ENCODE data around the gene MYH13.
A peak's percentile ranks its signal among the peaks of the same experiment; 100 is the strongest.

MYH13 gene

GRCh38 chr17:10368561-10368960, 4.2 kb downstream of the MYH13 start:
- no peaks in the 10 kb centered on the region for H3K27me3 ChIP-seq (ENCODE audit: insufficient read depth, low read depth, severe bottlenecking)
- no peak overlapping the region for H3K4me3 ChIP-seq (ENCODE audit: low read depth, low read length)
- no peaks in the 10 kb centered on the region for H3K36me3 ChIP-seq
- TF ChIP-seq CTCF (IDR thresholded peaks at IDR 0.05; ENCODE audit: low read depth, low read length): no peak
- H3K9me3 ChIP-seq (ENCODE audit: severe bottlenecking): no peaks in the 10 kb centered on the region
- no peak overlapping the region for H3K27ac ChIP-seq
- no peak for DNase-seq

- Histone ChIP-seq H3K27ac (no peak overlapping the region), H3K27me3 (ENCODE audit: insufficient read depth, low read depth, severe bottlenecking) (no peaks in the 10 kb centered on the region), H3K9me3 (ENCODE audit: severe bottlenecking) (no peaks in the 10 kb centered on the region), H3K36me3 (no peaks in the 10 kb centered on the region), H3K4me3 (ENCODE audit: low read depth, low read length) (no peak overlapping the region)
- DNase-seq: no peak
- TF ChIP-seq CTCF (IDR thresholded peaks at IDR 0.05; ENCODE audit: low read depth, low read length): no peak
These were observed 12.2 kb downstream of the MYH13 start for GRCh38 chr17:10360578-10360977.

GRCh38 chr17:10357768-10358167, 15.0 kb downstream of the MYH13 start:
- Histone ChIP-seq H3K27ac (no peak overlapping the region), H3K27me3 (ENCODE audit: insufficient read depth, low read depth, severe bottlenecking) (no peaks in the 10 kb centered on the region), H3K4me3 (ENCODE audit: low read depth, low read length) (no peak overlapping the region), H3K9me3 (ENCODE audit: severe bottlenecking) (no peaks in the 10 kb centered on the region), H3K36me3 (no peaks in the 10 kb centered on the region)
- peak; percentile 61 for DNase-seq
- peak; percentile 80 for TF ChIP-seq CTCF (IDR thresholded peaks at IDR 0.05; ENCODE audit: low read depth, low read length)

GRCh38 chr17:10354651-10355050, 18.2 kb downstream of the MYH13 start:
- Histone ChIP-seq H3K27ac (no peak overlapping the region), H3K36me3 (no peaks in the 10 kb centered on the region)

GRCh38 chr17:10352893-10353292, 19.9 kb downstream of the MYH13 start:
- Histone ChIP-seq H3K27ac (no peak overlapping the region), H3K4me3 (ENCODE audit: low read depth, low read length) (no peak overlapping the region), H3K27me3 (ENCODE audit: insufficient read depth, low read depth, severe bottlenecking) (no peaks in the 10 kb centered on the region), H3K36me3 (no peaks in the 10 kb centered on the region), H3K9me3 (ENCODE audit: severe bottlenecking) (no peaks in the 10 kb centered on the region)
- no peak for DNase-seq
- TF ChIP-seq CTCF (IDR thresholded peaks at IDR 0.05; ENCODE audit: low read depth, low read length): no peak

More at GRCh38 chr17:10354651-10355050, 18.2 kb downstream of the MYH13 start:
- H3K27me3 ChIP-seq (ENCODE audit: insufficient read depth, low read depth, severe bottlenecking): no peaks in the 10 kb centered on the region
- H3K9me3 ChIP-seq (ENCODE audit: severe bottlenecking): no peaks in the 10 kb centered on the region
- DNase-seq: no peak
- H3K4me3 ChIP-seq (ENCODE audit: low read depth, low read length): peak overlapping the region; percentile 26
- no peak for TF ChIP-seq CTCF (IDR thresholded peaks at IDR 0.05; ENCODE audit: low read depth, low read length)

- peak; percentile 46; the same call in 1 of the 2 replicates for TF ChIP-seq CTCF (IDR thresholded peaks at IDR 0.05; ENCODE audit: low read depth, low read length)
- DNase-seq: no peak
- H3K9me3 ChIP-seq (ENCODE audit: severe bottlenecking): no peaks in the 10 kb centered on the region
- H3K27ac ChIP-seq: no peak overlapping the region
- no peak overlapping the region for H3K4me3 ChIP-seq (ENCODE audit: low read depth, low read length)
- H3K36me3 ChIP-seq: no peaks in the 10 kb centered on the region
- no peaks in the 10 kb centered on the region for H3K27me3 ChIP-seq (ENCODE audit: insufficient read depth, low read depth, severe bottlenecking)
These were observed 23.4 kb downstream of the MYH13 start for GRCh38 chr17:10349403-10349802.
